Smooth muscle cell (in vitro differentiated cells): ENCODE results near the gene RSU1. TPM values are rescaled to one million over a fixed set of nuclear protein-coding genes. Genes with fewer than 3 reads are reported as not detected.
"Not testable (repeated sequence)": the region's sequence is repeated elsewhere in the genome, so short reads cannot be mapped to it uniquely, and the experiment has no call there.

Experiments
- DNase-seq: peaks from one replicate; lab custom pipeline; 2025; ENCODE audit not compliant: unreplicated experiment; lab: John Stamatoyannopoulos, UW
- H2AFZ ChIP-seq: fragments of 200-600 bp; sonication (generic); 2 replicates; pipeline ENCODE4 v1.6.0; 2016; ENCODE audit warnings: antibody characterized with exemption, low read depth, mild to moderate bottlenecking
- H3F3A ChIP-seq: fragments of 200-600 bp; sonication (generic); 2 replicates; pipeline ENCODE4 v1.6.0; 2017; ENCODE audit warnings: antibody characterized with exemption, low read depth
- H3K27ac ChIP-seq: fragments of 200-600 bp; sonication (generic); 2 replicates; pipeline ENCODE4 v1.5.1; 2016; ENCODE audit warnings: low read depth, mild to moderate bottlenecking
- H3K27me3 ChIP-seq: fragments of 200-600 bp; sonication (generic); 2 replicates; pipeline ENCODE4 v1.6.1; 2016; ENCODE audit warnings: low read depth, mild to moderate bottlenecking
- H3K36me3 ChIP-seq: fragments of 200-600 bp; sonication (generic); 2 replicates; pipeline ENCODE4 v1.5.1; 2016; ENCODE audit warnings: low read depth
- H3K4me1 ChIP-seq: fragments of 200-600 bp; sonication (generic); 2 replicates; pipeline ENCODE4 v1.5.1; 2016; ENCODE audit warnings: low read depth
- H3K4me2 ChIP-seq: fragments of 200-600 bp; sonication (generic); 2 replicates; pipeline ENCODE4 v1.6.0; 2016; ENCODE audit warnings: mild to moderate bottlenecking
- H3K4me3 ChIP-seq: fragments of 200-600 bp; sonication (generic); 2 replicates; pipeline ENCODE4 v1.5.1; 2016; ENCODE audit warnings: mild to moderate bottlenecking
- H3K79me2 ChIP-seq: fragments of 200-600 bp; sonication (generic); 2 replicates; pipeline ENCODE4 v1.6.0; 2016; ENCODE audit warnings: low read depth, mild to moderate bottlenecking
- H3K9ac ChIP-seq: fragments of 200-600 bp; sonication (generic); 2 replicates; pipeline ENCODE4 v1.6.0; 2016; ENCODE audit warnings: low read depth
- H3K9me3 ChIP-seq: fragments of 200-600 bp; sonication (generic); replicated peaks from 2 replicates; pipeline ENCODE4 v1.5.1; 2016; ENCODE audit warnings: low read depth
- H4K20me1 ChIP-seq: fragments of 200-600 bp; sonication (generic); 2 replicates; pipeline ENCODE4 v1.6.0; 2016; ENCODE audit warnings: low read depth
- CTCF ChIP-seq: fragments of 200-600 bp; sonication (generic); IDR thresholded peaks from 2 replicates; pipeline ENCODE4 v1.5.1; 2017; ENCODE audit warnings: borderline replicate concordance, mild to moderate bottlenecking, antibody characterized with exemption; ENCODE audit not compliant: insufficient read depth, poor library complexity, severe bottlenecking
- WGBS: methylation state at CpG from one replicate; pipeline ENCODE4 v1.1.7; 2016; ENCODE audit warnings: low lambda C conversion rate; 5-methylcytosine and 5-hydroxymethylcytosine counted together
- polyA plus RNA-seq: library from polyadenylated mRNA; unstranded; fragments of >200 nt; fragmentation: Nextera tagmentation; extraction: Ambion mirVana; gene quantifications from 2 replicates; pipeline ENCODE4 v1.2.1, GENCODE V29; 2016
- total RNA-seq: library from RNA; depleted of rRNA; stranded (reverse); fragments of >200 nt; gene quantifications from 2 replicates; pipeline ENCODE4 v1.2.3, GENCODE V29; 2014

RSU1 gene
- total and polyA plus RNA-seq, 2 experiments from 2014 or later, result 110 to 128 TPM

DNA sequence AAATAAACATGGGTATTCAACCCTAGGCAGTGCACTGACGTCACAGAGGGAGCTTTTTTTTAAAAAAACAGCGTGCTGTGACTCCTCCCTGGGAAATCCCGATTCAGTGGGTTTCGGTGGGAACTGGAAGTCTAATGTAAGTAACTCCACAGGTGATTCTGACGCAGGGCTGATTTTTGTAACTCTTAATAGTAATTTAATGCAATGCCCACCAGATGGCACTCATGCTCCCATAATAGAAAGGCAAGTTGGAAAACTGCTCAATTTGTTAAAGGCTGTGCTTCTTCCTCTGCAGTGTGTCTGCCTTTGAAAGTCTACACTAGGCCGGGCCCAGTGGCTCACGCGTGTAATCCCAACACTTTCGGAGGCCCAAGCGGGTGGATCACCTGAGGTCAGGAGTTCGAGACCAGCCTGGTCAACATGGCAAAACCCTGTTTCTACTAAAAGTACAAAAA is 10.9 kb upstream of the RSU1 start:
- H3K9me3 ChIP-seq, result no peaks in the 10 kb centered on the region
- WGBS, result 23% methylated on average over 11 of the region's 11 CpGs
- no peak overlapping the region for H2AFZ ChIP-seq
- no peak overlapping the region for H3K4me3 ChIP-seq
- peak; percentile 58 for TF ChIP-seq CTCF
- H3K27me3 ChIP-seq, result no peaks in the 10 kb centered on the region
- H3K4me1 ChIP-seq, result no peaks in the 10 kb centered on the region
- peak overlapping the region; percentile 43 for H3K4me2 ChIP-seq
- no peaks in the 10 kb centered on the region for H4K20me1 ChIP-seq
- no peak overlapping the region for H3K9ac ChIP-seq
- DNase-seq, result peak; percentile 4
- H3F3A ChIP-seq, result no peaks in the 10 kb centered on the region
- peak overlapping the region; percentile 67 for H3K27ac ChIP-seq
- H3K36me3 ChIP-seq, result no peaks in the 10 kb centered on the region
- no peaks in the 10 kb centered on the region for H3K79me2 ChIP-seq

DNA sequence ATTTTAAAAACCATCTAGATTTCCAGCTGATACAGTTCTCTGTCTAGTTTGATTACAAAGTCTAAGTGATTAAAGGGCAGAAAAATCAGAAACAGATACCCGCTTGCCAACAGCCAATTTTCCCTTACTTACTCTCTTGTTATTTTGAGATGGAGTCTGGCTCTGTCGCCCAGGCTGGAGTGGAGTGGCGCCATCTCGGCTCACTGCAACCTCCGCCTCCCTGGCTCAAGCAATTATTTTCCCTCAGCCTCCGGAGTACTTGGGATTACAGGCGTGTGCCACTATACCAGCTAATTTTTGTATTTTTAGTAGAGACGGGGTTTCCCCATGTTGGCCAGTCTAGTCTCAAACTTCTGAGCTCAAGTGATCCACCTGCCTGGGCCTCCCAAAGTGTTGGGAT is 10.2 kb upstream of the RSU1 start:
- H2AFZ ChIP-seq, H3F3A ChIP-seq, H3K36me3 ChIP-seq, H4K20me1 ChIP-seq, H3K4me1 ChIP-seq, H3K79me2 ChIP-seq, H3K27me3 ChIP-seq, H3K4me2 ChIP-seq, H3K9me3 ChIP-seq, H3K4me3 ChIP-seq, DNase-seq, H3K27ac ChIP-seq, H3K9ac ChIP-seq: not testable (repeated sequence)
- 75% methylated on average over 8 of the region's 8 CpGs for WGBS

DNA sequence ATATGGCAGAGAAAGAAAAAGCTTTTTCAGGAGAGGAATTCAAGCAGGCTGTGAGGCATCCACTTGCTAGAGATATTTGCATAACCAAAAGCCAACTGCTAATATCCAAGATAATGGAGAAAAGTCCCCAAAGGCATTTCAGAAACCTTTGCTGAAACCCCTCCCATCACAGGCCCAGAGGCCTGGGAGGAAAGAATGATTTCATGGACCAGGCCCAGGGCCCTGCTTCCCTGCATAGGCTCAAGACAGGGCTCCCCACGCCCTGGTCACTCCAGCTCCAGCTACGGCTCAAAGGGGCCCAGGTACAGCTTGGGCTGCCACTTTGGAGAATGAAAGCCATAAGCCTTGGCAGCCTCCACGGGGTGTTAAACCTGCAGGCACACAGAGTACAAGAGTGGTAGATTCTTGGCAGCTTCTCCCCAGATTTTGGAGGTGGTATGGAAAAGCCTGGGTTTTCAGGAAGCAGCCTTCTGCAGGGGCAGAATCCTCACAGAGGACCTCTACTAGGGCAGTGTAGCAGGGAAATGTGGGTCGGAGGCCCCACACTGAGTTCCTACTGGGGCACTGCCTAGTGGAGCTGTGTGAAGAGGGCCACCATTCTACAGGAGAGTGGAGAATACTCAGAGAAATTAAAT is 5.6 kb upstream of the RSU1 start:
- Histone ChIP-seq H3K9me3 (no peaks in the 10 kb centered on the region), H3K9ac (no peak overlapping the region), H4K20me1 (no peaks in the 10 kb centered on the region), H3K27ac (no peak overlapping the region), H3K36me3 (no peaks in the 10 kb centered on the region), H3K27me3 (no peaks in the 10 kb centered on the region), H3K4me1 (no peaks in the 10 kb centered on the region), H3K79me2 (no peaks in the 10 kb centered on the region), H2AFZ (no peak overlapping the region), H3K4me2 (no peak overlapping the region), H3F3A (peaks cover 9% of the 10 kb centered on the region), H3K4me3 (no peak overlapping the region)
- 90% methylated on average over 4 of the region's 4 CpGs for WGBS
- no peak for TF ChIP-seq CTCF
- no peak for DNase-seq

DNA sequence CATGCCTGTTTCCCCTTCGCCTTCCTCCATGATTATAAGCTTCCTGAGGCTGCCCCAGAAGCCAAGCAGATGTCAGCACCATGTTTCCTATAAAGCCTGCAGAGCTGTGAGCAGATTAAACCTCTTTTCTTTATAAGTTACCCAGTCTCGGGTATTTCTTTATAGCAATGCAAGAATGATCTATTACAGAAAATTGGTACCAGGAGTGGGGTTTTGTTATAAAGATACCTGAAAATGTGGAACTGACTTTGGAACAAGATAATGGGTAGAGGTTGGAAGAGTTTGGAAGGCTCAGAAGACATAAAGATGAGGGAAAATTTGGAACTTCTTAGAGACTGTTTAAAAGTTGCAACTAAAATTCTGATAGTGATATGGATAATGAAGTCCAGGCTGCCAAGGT is 4.8 kb upstream of the RSU1 start:
- Histone ChIP-seq H3K27me3 (no peaks in the 10 kb centered on the region), H3K4me3 (no peak overlapping the region), H3K4me1 (no peaks in the 10 kb centered on the region), H3K27ac (no peak overlapping the region), H3K9me3 (no peaks in the 10 kb centered on the region), H3K4me2 (no peak overlapping the region), H3K36me3 (no peaks in the 10 kb centered on the region), H3K9ac (no peak overlapping the region), H2AFZ (no peak overlapping the region), H3F3A (peaks cover 9% of the 10 kb centered on the region), H4K20me1 (no peaks in the 10 kb centered on the region), H3K79me2 (no peaks in the 10 kb centered on the region)
- DNase-seq, result no peak
- 88% methylated on average over 2 of the region's 2 CpGs for WGBS
- TF ChIP-seq CTCF, result no peak
